MM.1S (cell line): ENCODE data around the gene FES.

ENCODE experiments used
- CTCF ChIP-seq: fragments of 300-600 bp; sonication (generic); IDR thresholded peaks from 2 replicates; pipeline ENCODE4 v1.5.1; 2016; ENCODE audit warnings: antibody characterized with exemption, low read length, mixed read lengths
- EZH2 ChIP-seq: fragments of 300-600 bp; sonication (generic); optimal IDR thresholded peaks from 2 replicates; pipeline ENCODE3; 2017; ENCODE audit warnings: low read depth, mild to moderate bottlenecking, antibody characterized with exemption, low read length, mixed read lengths
- EZH2phosphoT487 ChIP-seq: fragments of 300-600 bp; sonication (generic); IDR thresholded peaks from 2 replicates; pipeline ENCODE4 v1.6.1; 2018; ENCODE audit warnings: antibody characterized with exemption, low read length

GRCh38 chr15:90881181-90881977, 2.9 kb upstream of the FES start:
- TF ChIP-seq EZH2phosphoT487 (no peak), CTCF (no peak), EZH2 (no peak)
